ENCODE data around the gene KMT2B. TPM values are rescaled to one million over a fixed set of nuclear protein-coding genes. Genes with fewer than 3 reads are reported as not detected.

Gene KMT2B
- total and polyA plus RNA-seq, 4 donors = 6.4 to 43.3 (median 35.7) TPM

- DNase-seq (no peak), ATAC-seq (ENCODE audit: low FRiP score) (no peak)
- H3K27me3 ChIP-seq (ENCODE audit: control insufficient read depth in 1 of 2, insufficient read depth in 2 of 2, low read length in 1 of 2) = no peaks in the 10 kb centered on the region
- H3K9me3 ChIP-seq (ENCODE audit: control insufficient read depth, low read length) = no peaks in the 10 kb centered on the region
- intact Hi-C loops (cut with DNase I) = no loop called here
- WGBS, 2 donors = 69 to 70% methylated on average over 5 of the region's 5 CpGs
- H3K27ac ChIP-seq (ENCODE audit: low read depth in 1 of 2, low read length in 2 of 2) = no peak overlapping the region
- H3K36me3 ChIP-seq (ENCODE audit: control insufficient read depth in 1 of 2, insufficient read depth in 2 of 2, low read length in 1 of 2) = peaks cover 5 to 10% of the 10 kb centered on the region in 2 donors
- H3K4me3 ChIP-seq (ENCODE audit: low read length in 2 of 2) = no peak overlapping the region
- no peaks in the 10 kb centered on the region for H3K4me1 ChIP-seq (ENCODE audit: control insufficient read depth in 1 of 2, insufficient read depth in 2 of 2, low read length in 2 of 2)
These were observed 17.1 kb downstream of the KMT2B start for GRCh38 chr19:35734889-35735288.

DNA sequence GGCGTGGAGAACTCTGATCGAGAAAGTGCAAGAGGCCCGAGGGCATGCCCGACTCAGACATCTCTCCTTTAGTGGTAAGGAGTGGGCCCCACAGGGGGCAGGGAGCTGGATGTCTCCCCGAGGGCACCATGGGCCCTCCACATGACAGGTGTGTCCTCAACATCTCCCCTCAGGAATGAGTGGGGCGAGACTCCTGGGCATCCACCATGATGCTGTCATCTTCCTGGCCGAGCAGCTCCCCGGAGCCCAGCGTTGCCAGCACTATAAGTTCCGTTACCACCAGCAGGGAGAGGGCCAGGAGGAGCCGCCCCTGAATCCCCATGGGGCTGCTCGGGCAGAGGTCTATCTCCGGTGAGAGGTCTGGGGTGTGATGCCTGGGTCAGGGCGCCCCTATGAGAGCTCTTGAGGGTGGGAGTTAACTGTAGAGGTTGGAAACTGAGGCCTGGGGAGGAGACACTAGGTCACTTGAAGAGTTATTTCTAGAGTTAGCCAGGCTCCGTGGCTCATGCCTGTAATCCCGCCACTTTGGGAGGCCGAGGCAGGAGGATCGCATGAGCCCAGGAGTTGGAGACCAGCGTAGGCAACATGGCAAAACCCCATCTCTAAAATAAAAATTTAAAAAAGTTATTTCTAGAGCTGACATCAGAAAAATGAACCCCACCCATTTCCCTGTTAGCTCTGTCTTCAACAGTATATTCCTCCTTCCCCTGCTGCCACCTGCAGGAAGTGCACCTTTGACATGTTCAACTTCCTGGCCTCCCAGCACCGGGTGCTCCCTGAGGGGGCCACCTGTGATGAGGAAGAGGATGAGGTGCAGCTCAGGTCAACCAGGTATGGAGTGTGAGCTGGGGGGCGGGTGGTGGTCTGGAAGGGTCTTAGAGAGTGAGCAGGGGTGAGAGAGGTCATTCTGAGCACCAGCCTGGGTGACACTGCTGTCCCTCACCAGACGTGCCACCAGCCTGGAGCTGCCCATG lies 19.4 kb downstream of the KMT2B start:
- H3K9me3 ChIP-seq (ENCODE audit: control insufficient read depth, low read length) = no peaks in the 10 kb centered on the region
- DNase-seq (peak in 1 of 2 donors; percentile 63), ATAC-seq (ENCODE audit: low FRiP score) (no peak)
- H3K27ac ChIP-seq (ENCODE audit: low read depth in 1 of 2, low read length in 2 of 2) = no peak overlapping the region
- H3K4me3 ChIP-seq (ENCODE audit: low read length in 2 of 2) = no peak overlapping the region
- no peaks in the 10 kb centered on the region for H3K4me1 ChIP-seq (ENCODE audit: control insufficient read depth in 1 of 2, insufficient read depth in 2 of 2, low read length in 2 of 2)
- H3K36me3 ChIP-seq (ENCODE audit: control insufficient read depth in 1 of 2, insufficient read depth in 2 of 2, low read length in 1 of 2) = peaks cover 4 to 5% of the 10 kb centered on the region in 2 donors
- intact Hi-C loops (cut with DNase I) = no loop called here
- 89% methylated on average over 22 of the region's 22 CpGs for WGBS, 2 donors
- no peaks in the 10 kb centered on the region for H3K27me3 ChIP-seq (ENCODE audit: control insufficient read depth in 1 of 2, insufficient read depth in 2 of 2, low read length in 1 of 2)

GRCh38 chr19:35738021-35738886 lies 20.5 kb downstream of the KMT2B start:
- Histone ChIP-seq H3K9me3 (ENCODE audit: control insufficient read depth, low read length) (no peaks in the 10 kb centered on the region), H3K36me3 (ENCODE audit: control insufficient read depth in 1 of 2, insufficient read depth in 2 of 2, low read length in 1 of 2) (peaks cover 2 to 5% of the 10 kb centered on the region in 2 donors), H3K4me1 (ENCODE audit: control insufficient read depth in 1 of 2, insufficient read depth in 2 of 2, low read length in 2 of 2) (no peaks in the 10 kb centered on the region), H3K27me3 (ENCODE audit: control insufficient read depth in 1 of 2, insufficient read depth in 2 of 2, low read length in 1 of 2) (no peaks in the 10 kb centered on the region), H3K27ac (ENCODE audit: low read depth in 1 of 2, low read length in 2 of 2) (no peak overlapping the region), H3K4me3 (ENCODE audit: low read length in 2 of 2) (no peak overlapping the region)
- ATAC-seq (ENCODE audit: low FRiP score) (no peak), DNase-seq (peak in 1 of 2 donors; percentile 69)
- WGBS, 2 donors = 90 to 92% methylated on average over 37 of the region's 37 CpGs
- intact Hi-C loops (cut with DNase I) = no loop called here

DNA sequence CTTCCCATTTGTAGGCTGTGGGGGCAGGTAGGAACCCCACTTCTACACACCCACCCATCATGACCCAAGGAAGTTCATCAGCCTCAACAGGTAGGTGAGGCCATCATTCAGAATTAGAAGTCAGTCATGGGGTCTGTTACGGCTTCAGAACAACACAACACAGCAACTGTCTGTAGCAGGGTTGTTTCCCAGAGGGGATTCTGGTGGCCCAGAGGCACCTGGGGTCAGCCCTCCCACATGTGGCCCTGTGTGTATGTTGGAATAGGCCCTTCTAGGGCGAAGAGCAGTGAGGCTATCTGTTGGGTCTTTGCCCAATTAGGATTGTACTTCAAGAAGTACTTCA lies 21.1 kb downstream of the KMT2B start:
- H3K9me3 ChIP-seq (ENCODE audit: control insufficient read depth, low read length) = no peaks in the 10 kb centered on the region
- no peak overlapping the region for H3K27ac ChIP-seq (ENCODE audit: low read depth in 1 of 2, low read length in 2 of 2)
- H3K4me1 ChIP-seq (ENCODE audit: control insufficient read depth in 1 of 2, insufficient read depth in 2 of 2, low read length in 2 of 2) = no peaks in the 10 kb centered on the region
- H3K27me3 ChIP-seq (ENCODE audit: control insufficient read depth in 1 of 2, insufficient read depth in 2 of 2, low read length in 1 of 2) = no peaks in the 10 kb centered on the region
- DNase-seq = no peak
- WGBS, 2 donors = 65 to 70% methylated on average over 2 of the region's 2 CpGs
- ATAC-seq (ENCODE audit: low FRiP score) = no peak
- no peak overlapping the region for H3K4me3 ChIP-seq (ENCODE audit: low read length in 2 of 2)
- intact Hi-C loops (cut with DNase I) = no loop called here
- H3K36me3 ChIP-seq (ENCODE audit: control insufficient read depth in 1 of 2, insufficient read depth in 2 of 2, low read length in 1 of 2) = peaks cover 2 to 5% of the 10 kb centered on the region in 2 donors

DNA sequence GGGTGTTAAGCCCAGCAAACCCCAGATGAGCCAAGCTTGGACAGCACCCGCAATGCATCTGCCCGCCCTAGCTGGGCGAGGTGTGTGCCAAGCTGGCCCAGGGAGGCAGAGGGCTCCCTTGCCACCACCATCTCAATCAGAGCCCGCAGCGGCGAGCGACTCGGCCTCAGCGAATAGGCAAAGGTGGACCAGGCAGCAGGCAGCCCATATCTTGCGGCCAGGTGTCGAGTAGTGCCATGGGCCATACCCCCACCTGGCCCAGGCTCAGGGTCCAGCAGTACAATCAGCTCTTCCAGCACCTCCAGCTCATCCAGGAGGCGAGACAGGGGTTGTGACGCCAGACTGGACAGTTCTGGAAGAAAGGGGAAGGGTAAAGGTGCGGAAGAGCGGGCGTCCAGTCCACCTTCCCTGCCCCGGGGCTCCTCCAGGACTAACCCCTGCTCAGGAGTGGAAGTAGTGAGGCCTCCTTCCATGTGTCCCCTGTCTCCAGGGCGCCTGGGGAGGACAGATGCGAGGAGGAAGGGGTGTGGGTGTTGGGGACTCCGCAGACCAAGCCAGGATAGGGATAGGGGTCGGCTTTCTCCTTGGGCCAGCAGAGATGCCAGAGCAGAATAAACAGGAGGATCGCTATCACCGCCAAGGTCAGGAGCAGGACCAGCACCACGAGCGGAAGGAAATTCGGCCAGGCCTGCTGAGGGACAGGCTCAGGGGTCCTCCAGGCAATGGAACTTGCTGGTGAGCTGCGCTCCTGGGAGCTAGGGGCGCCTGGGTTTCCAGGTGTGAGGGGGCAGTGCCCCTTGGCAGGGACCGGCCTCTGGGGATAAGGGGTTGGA lies 21.7 kb downstream of the KMT2B start:
- intact Hi-C loops (cut with DNase I) = loop anchor here in 1 of 2 donors (10.0 kb wide), 1 partner anchor 405 kb away; the partner anchor contains the start of gene CAPNS1
- Histone ChIP-seq H3K27me3 (ENCODE audit: control insufficient read depth in 1 of 2, insufficient read depth in 2 of 2, low read length in 1 of 2) (no peaks in the 10 kb centered on the region), H3K4me3 (ENCODE audit: low read length in 2 of 2) (peak overlapping the region in 1 of 2 donors; percentile 32), H3K9me3 (ENCODE audit: control insufficient read depth, low read length) (no peaks in the 10 kb centered on the region), H3K36me3 (ENCODE audit: control insufficient read depth in 1 of 2, insufficient read depth in 2 of 2, low read length in 1 of 2) (peaks cover 2 to 5% of the 10 kb centered on the region in 2 donors), H3K27ac (ENCODE audit: low read depth in 1 of 2, low read length in 2 of 2) (peak overlapping the region in 1 of 2 donors; percentile 52), H3K4me1 (ENCODE audit: control insufficient read depth in 1 of 2, insufficient read depth in 2 of 2, low read length in 2 of 2) (no peaks in the 10 kb centered on the region)
- peak; percentile 54 to 72 for DNase-seq
- no peak for ATAC-seq (ENCODE audit: low FRiP score)
- WGBS, 2 donors = 73 to 74% methylated on average over 29 of the region's 29 CpGs

DNA sequence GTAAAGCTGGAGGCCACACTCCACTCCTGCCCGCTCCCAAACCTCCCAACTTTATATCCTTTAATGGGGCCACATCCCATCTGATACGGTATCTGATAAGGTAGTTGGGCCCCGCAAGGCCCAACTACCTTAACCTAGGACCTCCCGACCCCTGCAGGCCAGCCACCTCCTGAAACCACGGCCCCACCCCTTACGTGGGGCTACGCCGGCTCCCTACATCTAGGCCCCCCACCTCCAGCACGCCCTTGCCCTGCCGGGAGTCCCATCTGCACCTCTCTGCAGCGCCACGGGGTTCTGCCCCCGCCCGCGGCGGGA lies 22.3 kb downstream of the KMT2B start:
- Histone ChIP-seq H3K4me1 (ENCODE audit: control insufficient read depth in 1 of 2, insufficient read depth in 2 of 2, low read length in 2 of 2) (no peaks in the 10 kb centered on the region), H3K27me3 (ENCODE audit: control insufficient read depth in 1 of 2, insufficient read depth in 2 of 2, low read length in 1 of 2) (no peaks in the 10 kb centered on the region), H3K27ac (ENCODE audit: low read depth in 1 of 2, low read length in 2 of 2) (peak overlapping the region in 1 of 2 donors; percentile 52), H3K4me3 (ENCODE audit: low read length in 2 of 2) (peak overlapping the region; percentile 29 to 32), H3K36me3 (ENCODE audit: control insufficient read depth in 1 of 2, insufficient read depth in 2 of 2, low read length in 1 of 2) (peaks cover 2 to 5% of the 10 kb centered on the region in 2 donors), H3K9me3 (ENCODE audit: control insufficient read depth, low read length) (no peaks in the 10 kb centered on the region)
- 2 to 5% methylated on average over 10 to 16 of the region's 16 CpGs for WGBS, 2 donors
- intact Hi-C loops (cut with DNase I) = loop anchor here in 1 of 2 donors (10.0 kb wide), 1 partner anchor 405 kb away; the partner anchor contains the start of gene CAPNS1
- ATAC-seq (ENCODE audit: low FRiP score) = no peak
- DNase-seq = no peak

GRCh38 chr19:35740423-35741202 lies 22.8 kb downstream of the KMT2B start:
- Histone ChIP-seq H3K4me1 (ENCODE audit: control insufficient read depth in 1 of 2, insufficient read depth in 2 of 2, low read length in 2 of 2) (no peaks in the 10 kb centered on the region), H3K36me3 (ENCODE audit: control insufficient read depth in 1 of 2, insufficient read depth in 2 of 2, low read length in 1 of 2) (peaks cover 2 to 5% of the 10 kb centered on the region in 2 donors), H3K27me3 (ENCODE audit: control insufficient read depth in 1 of 2, insufficient read depth in 2 of 2, low read length in 1 of 2) (no peaks in the 10 kb centered on the region), H3K27ac (ENCODE audit: low read depth in 1 of 2, low read length in 2 of 2) (peak overlapping the region in 1 of 2 donors; percentile 79), H3K9me3 (ENCODE audit: control insufficient read depth, low read length) (no peaks in the 10 kb centered on the region), H3K4me3 (ENCODE audit: low read length in 2 of 2) (peak overlapping the region; percentile 32 to 59)
- intact Hi-C loops (cut with DNase I) = loop anchor here in 1 of 2 donors (10.0 kb wide), 1 partner anchor 404 kb away; the partner anchor contains the start of gene CAPNS1
- ATAC-seq (ENCODE audit: low FRiP score) (peak; percentile 93), DNase-seq (peak; percentile 99)
- WGBS, 2 donors = 0% methylated on average over 53 to 63 of the region's 63 CpGs
